ENCODE results near the gene DLEC1. TPM values are rescaled to one million over a fixed set of nuclear protein-coding genes. Genes with fewer than 3 reads are reported as not detected.
A peak's percentile ranks its signal among the peaks of the same experiment; 100 is the strongest.

DLEC1 gene
- total RNA-seq, 4 donors from 2014 or later = 0.20 to 4.1 (median 1.4) TPM

GRCh38 chr3:38005076-38006020 lies 33.7 kb upstream of the DLEC1 start:
- Histone ChIP-seq H3K27ac (peak overlapping the region; percentile 80 to 88 (median 85)), H3K9me3 (no peaks in the 10 kb centered on the region), H3K4me3 (no peak overlapping the region), H3K27me3 (no peaks in the 10 kb centered on the region), H3K36me3 (peaks cover 0 to 13% (median 0%) of the 10 kb centered on the region in 4 donors), H3K4me1 (peaks cover 16 to 36% (median 28%) of the 10 kb centered on the region in 4 donors)
- intact Hi-C loops (cut with DNase I; ENCODE audit: low total_unique reads) = no loop called here
- TF ChIP-seq POLR2A (IDR thresholded peaks at IDR 0.05) (no peak), POLR2AphosphoS5 (IDR thresholded peaks at IDR 0.05) (peak in 1 of 3 donors; percentile 3)
- 38 to 60% methylated on average over 4 to 15 of the region's 15 CpGs for WGBS, 2 donors (ENCODE audit: low coverage in 1 of 2)
- DNase-seq = peak; percentile 67
- in situ Hi-C loops (cut with MboI; ENCODE audit: low pct_ligation_motif_present in 1 of 4, low pct_unique_long_range_greater_than_20kb in 1 of 4, low sequenced_read_pairs in 3 of 4) = no loop called here

GRCh38 chr3:38006031-38006430 lies 33.0 kb upstream of the DLEC1 start:
- H3K36me3 ChIP-seq = peaks cover 0 to 13% (median 0%) of the 10 kb centered on the region in 4 donors
- H3K4me1 ChIP-seq = peaks cover 16 to 36% (median 28%) of the 10 kb centered on the region in 4 donors
- H3K27me3 ChIP-seq = no peaks in the 10 kb centered on the region
- intact Hi-C loops (cut with DNase I; ENCODE audit: low total_unique reads) (no loop called here), in situ Hi-C loops (cut with MboI; ENCODE audit: low pct_ligation_motif_present in 1 of 4, low pct_unique_long_range_greater_than_20kb in 1 of 4, low sequenced_read_pairs in 3 of 4) (no loop called here)
- DNase-seq = no peak
- H3K27ac ChIP-seq = peak overlapping the region; percentile 5 to 88 (median 85)
- WGBS, 2 donors (ENCODE audit: low coverage in 1 of 2) = 80% methylated on average over 5 of the region's 5 CpGs; no CpG with 5 or more reads in 1 of the 2 donors
- H3K4me3 ChIP-seq = no peak overlapping the region
- TF ChIP-seq POLR2A (IDR thresholded peaks at IDR 0.05) = no peak
- no peak for TF ChIP-seq POLR2AphosphoS5 (IDR thresholded peaks at IDR 0.05)
- no peak for TF ChIP-seq EP300 (IDR thresholded peaks at IDR 0.05; ENCODE audit: low read depth)
- TF ChIP-seq CTCF (IDR thresholded peaks at IDR 0.05) = no peak
- H3K9me3 ChIP-seq = no peaks in the 10 kb centered on the region

DNA sequence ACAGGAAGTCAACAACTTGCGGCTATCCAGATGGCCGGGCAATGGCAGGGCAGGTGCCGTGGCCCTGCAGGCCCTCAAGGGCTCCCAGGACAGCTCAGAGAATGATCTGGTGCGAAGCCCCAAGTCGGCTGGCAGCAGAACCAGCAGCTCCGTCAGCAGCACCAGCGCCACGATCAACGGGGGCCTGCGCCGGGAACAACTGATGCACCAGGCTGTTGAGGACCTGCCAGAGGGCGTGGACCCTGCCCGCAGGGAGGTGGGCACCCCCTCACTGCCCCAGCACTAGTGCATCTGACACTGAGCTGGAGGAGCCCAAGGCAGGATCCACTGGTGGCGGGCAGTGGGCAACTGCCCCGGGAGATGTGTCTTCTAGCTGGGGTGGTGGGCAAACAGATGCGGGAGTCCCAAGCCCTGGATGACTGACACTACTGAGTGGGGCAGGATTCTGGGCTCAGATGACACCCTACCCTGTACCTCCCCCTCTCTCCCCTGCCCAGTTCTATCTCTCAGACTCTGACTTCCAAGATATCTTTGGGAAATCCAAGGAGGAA lies 32.5 kb upstream of the DLEC1 start:
- Histone ChIP-seq H3K4me3 (no peak overlapping the region), H3K9me3 (no peaks in the 10 kb centered on the region), H3K36me3 (peaks cover 0 to 12% (median 0%) of the 10 kb centered on the region in 4 donors), H3K27me3 (no peaks in the 10 kb centered on the region), H3K27ac (peak overlapping the region in 2 of 4 donors; percentile 86 to 88), H3K4me1 (peaks cover 16 to 36% (median 28%) of the 10 kb centered on the region in 4 donors)
- intact Hi-C loops (cut with DNase I; ENCODE audit: low total_unique reads) (no loop called here), in situ Hi-C loops (cut with MboI; ENCODE audit: low pct_ligation_motif_present in 1 of 4, low pct_unique_long_range_greater_than_20kb in 1 of 4, low sequenced_read_pairs in 3 of 4) (no loop called here)
- TF ChIP-seq POLR2A (IDR thresholded peaks at IDR 0.05) (no peak), POLR2AphosphoS5 (IDR thresholded peaks at IDR 0.05) (no peak), CTCF (IDR thresholded peaks at IDR 0.05) (no peak), EP300 (IDR thresholded peaks at IDR 0.05; ENCODE audit: low read depth) (no peak)
- WGBS, 2 donors (ENCODE audit: low coverage in 1 of 2) = 95% methylated on average over 8 of the region's 16 CpGs; no CpG with 5 or more reads in 1 of the 2 donors
- no peak for DNase-seq

DNA sequence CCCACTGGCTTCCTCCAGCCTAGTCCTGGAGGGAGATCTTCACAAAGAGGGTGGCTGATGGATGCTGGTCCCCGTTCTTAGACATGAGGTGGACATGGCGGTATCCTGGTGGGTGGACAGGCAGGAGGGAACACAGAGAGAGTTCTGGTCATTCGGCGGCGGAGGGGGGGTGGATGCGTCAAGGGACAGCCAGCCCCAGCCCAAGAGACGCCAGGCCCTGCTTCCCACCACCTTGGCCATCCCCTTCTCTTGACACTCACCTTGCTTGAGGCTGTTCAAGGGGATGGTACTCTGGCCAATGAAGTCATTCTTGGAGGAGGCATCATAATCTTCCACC lies 31.3 kb upstream of the DLEC1 start:
- Histone ChIP-seq H3K27me3 (no peaks in the 10 kb centered on the region), H3K4me1 (peaks cover 16 to 33% (median 26%) of the 10 kb centered on the region in 4 donors), H3K4me3 (no peak overlapping the region), H3K36me3 (peaks cover 0 to 6% (median 0%) of the 10 kb centered on the region in 4 donors), H3K9me3 (no peaks in the 10 kb centered on the region), H3K27ac (no peak overlapping the region)
- intact Hi-C loops (cut with DNase I; ENCODE audit: low total_unique reads) = no loop called here
- in situ Hi-C loops (cut with MboI; ENCODE audit: low pct_ligation_motif_present in 1 of 4, low pct_unique_long_range_greater_than_20kb in 1 of 4, low sequenced_read_pairs in 3 of 4) = no loop called here
- 94 to 100% methylated on average over 4 to 7 of the region's 7 CpGs for WGBS, 2 donors (ENCODE audit: low coverage in 1 of 2)
- TF ChIP-seq CTCF (IDR thresholded peaks at IDR 0.05) = no peak
- TF ChIP-seq EP300 (IDR thresholded peaks at IDR 0.05; ENCODE audit: low read depth) = no peak
- no peak for TF ChIP-seq POLR2A (IDR thresholded peaks at IDR 0.05)
- TF ChIP-seq POLR2AphosphoS5 (IDR thresholded peaks at IDR 0.05) = no peak
- no peak for DNase-seq
